Spleen (tissue), 11 donors: ENCODE data around the gene SRCIN1. TPM values are rescaled to one million over a fixed set of nuclear protein-coding genes. Genes with fewer than 3 reads are reported as not detected.
A peak's percentile ranks its signal among the peaks of the same experiment; 100 is the strongest.
"Not testable (repeated sequence)": the region's sequence is repeated elsewhere in the genome, so short reads cannot be mapped to it uniquely, and the experiment has no call there.

ENCODE experiments used
- DNase-seq: peaks from one replicate; pipeline ENCODE4 v3.0.0-alpha.2; 2020
- H3K27ac ChIP-seq, 8 donors: fragments of 200-600 bp; sonication (generic) in 7 of 8; 1 replicate in 4 of 8; 2 replicates in 4 of 8; pipeline versions ENCODE4 v1.5.0 to v1.8.0; 2016 to 2021; ENCODE audit warnings: inconsistent platforms in 4 of 8, mild to moderate bottlenecking in 4 of 8, moderate library complexity in 1 of 8
- H3K27me3 ChIP-seq, 7 donors: fragments of 200-600 bp; sonication (generic) in 6 of 7; replicated peaks in 1 of 7; 1 replicate in 4 of 7; 2 replicates in 3 of 7; pipeline versions ENCODE4 v1.5.0 to v1.8.0; 2016 to 2021; ENCODE audit warnings: inconsistent platforms in 3 of 7, mild to moderate bottlenecking in 1 of 7
- H3K36me3 ChIP-seq, 6 donors: fragments of 200-600 bp; sonication (generic) in 5 of 6; 1 replicate in 4 of 6; 2 replicates in 2 of 6; pipeline versions ENCODE4 v1.5.0 to v1.8.0; 2016 to 2021; ENCODE audit warnings: inconsistent platforms in 2 of 6
- H3K4me1 ChIP-seq, 6 donors: fragments of 200-600 bp; sonication (generic) in 5 of 6; 1 replicate in 3 of 6; 2 replicates in 3 of 6; pipeline versions ENCODE4 v1.5.0 to v1.8.0; 2016 to 2021; ENCODE audit warnings: inconsistent platforms in 3 of 6
- H3K4me3 ChIP-seq, 8 donors: fragments of 200-600 bp; sonication (generic) in 7 of 8; 1 replicate in 4 of 8; 2 replicates in 4 of 8; pipeline versions ENCODE4 v1.5.0 to v1.8.0; 2016 to 2021; ENCODE audit warnings: inconsistent platforms in 4 of 8, mild to moderate bottlenecking in 4 of 8, moderate library complexity in 2 of 8
- H3K9me3 ChIP-seq, 8 donors: fragments of 200-600 bp; sonication (generic) in 7 of 8; 1 replicate in 4 of 8; 2 replicates in 4 of 8; pipeline versions ENCODE4 v1.5.0 to v1.8.0; 2016 to 2021; ENCODE audit warnings: inconsistent platforms in 4 of 8
- CTCF ChIP-seq, 11 experiments: fragments of 200-600 bp in 7 of 11; fragments of 450-650 bp in 4 of 11; sonication (generic) in 4 of 11; IDR thresholded peaks in 8 of 11; conservative IDR thresholded peaks in 3 of 11; 1 replicate in 7 of 11; 2 replicates in 4 of 11; pipeline versions ENCODE4 v1.4.0 to v1.8.0; 2016 to 2021; ENCODE audit warnings: antibody characterized with exemption in 11 of 11, inconsistent platforms in 4 of 11, mild to moderate bottlenecking in 1 of 11
- POLR2A ChIP-seq, 3 donors: fragments of 450-650 bp; IDR thresholded peaks; one replicate each; pipeline ENCODE4 v1.5.1; 2017; ENCODE audit warnings: antibody characterized with exemption in 3 of 3, mild to moderate bottlenecking in 1 of 3
- POLR2AphosphoS5 ChIP-seq, 3 donors: sonication (generic); formaldehyde crosslinking; IDR thresholded peaks; one replicate each; pipeline ENCODE4 v1.5.1; 2017; ENCODE audit warnings: antibody characterized with exemption in 3 of 3
- WGBS, 5 donors: extraction: QIAGEN DNeasy Blood & Tissue Kit in 3 of 5; methylation state at CpG; one replicate each; pipeline versions ENCODE4 v1.1.5 to v1.1.7; 2013 to 2018; 5-methylcytosine and 5-hydroxymethylcytosine counted together
- intact Hi-C: fragments of 100-400 bp; cut with DNase I; formaldehyde crosslinking; loops from one replicate; pipeline ENCODE4 v1.15.0; 2023; ENCODE audit warnings: low total_unique reads
- polyA plus RNA-seq, 3 donors: library from polyadenylated mRNA; stranded (reverse); fragments of 200-250 nt; gene quantifications; one replicate each; pipeline ENCODE4 v1.2.1, GENCODE V29; 2013
- total RNA-seq, 7 donors: library from RNA; depleted of rRNA in 3 of 7; stranded (reverse); fragments of >200 nt in 3 of 7; fragmentation: NEBNext Ultra II Directional in 4 of 7; extraction: Animal tissue kit (Norgen Biotek cat#: 25700) in 4 of 7; gene quantifications; one replicate each; pipeline versions ENCODE4 v1.1.0 to v1.2.1, GENCODE V29; 2016 to 2021
- donor health status: healthy with polysubstance abuse.
- donor health status: DM: no; HTN: no; CAD: no; lungs with moderate emphysema.
- donor health status: DM: no; HTN: no; CAD: no.
- donor health status: Bipolar disorder and iron deficiency.
- donor health status: healthy.
- donor health status: DM: no; HTN: no; CAD: no.
- donor health status: DM: yes; HTN: yes; CAD: no.

SRCIN1 gene
- total and polyA plus RNA-seq, 10 donors: 0.32 to 3.5 (median 1.5) TPM

GRCh38 chr17:38653230-38653629, 47.5 kb upstream of the SRCIN1 start:
- no peak overlapping the region for H3K4me3 ChIP-seq
- no peak overlapping the region for H3K27ac ChIP-seq
- TF ChIP-seq POLR2AphosphoS5 (IDR thresholded peaks at IDR 0.05) (no peak), POLR2A (IDR thresholded peaks at IDR 0.05) (no peak), CTCF (IDR thresholded peaks at IDR 0.05 in 8 of 11, conservative IDR thresholded peaks at IDR 0.05 in 3 of 11) (no peak)
- H3K9me3 ChIP-seq: no peaks in the 10 kb centered on the region
- DNase-seq: peak; percentile 15
- intact Hi-C loops: no loop called here
- peaks cover 0 to 20% (median 0%) of the 10 kb centered on the region in 6 donors for H3K4me1 ChIP-seq
- peaks cover 0 to 51% (median 18%) of the 10 kb centered on the region in 7 donors for H3K27me3 ChIP-seq
- WGBS, 5 donors: 78 to 100% (median 89%) methylated on average over 1 of the region's 1 CpG
- H3K36me3 ChIP-seq: no peaks in the 10 kb centered on the region

GRCh38 chr17:38650653-38651173, 45.0 kb upstream of the SRCIN1 start:
- H3K9me3 ChIP-seq, intact Hi-C loops, H3K36me3 ChIP-seq, H3K27ac ChIP-seq, H3K4me3 ChIP-seq: not testable (repeated sequence)
- 82 to 95% (median 89%) methylated on average over 11 of the region's 11 CpGs for WGBS, 5 donors
- Histone ChIP-seq H3K27me3 (peaks cover 0 to 34% (median 17%) of the 10 kb centered on the region in 7 donors), H3K4me1 (peaks cover 0 to 12% (median 0%) of the 10 kb centered on the region in 6 donors)
- peak; percentile 35 for DNase-seq

GRCh38 chr17:38637951-38638350, 32.2 kb upstream of the SRCIN1 start:
- no peaks in the 10 kb centered on the region for H3K4me1 ChIP-seq
- H3K4me3 ChIP-seq: no peak overlapping the region
- no peak overlapping the region for H3K27ac ChIP-seq
- no peaks in the 10 kb centered on the region for H3K9me3 ChIP-seq
- DNase-seq: peak; percentile 1
- peaks cover 0 to 35% (median 0%) of the 10 kb centered on the region in 7 donors for H3K27me3 ChIP-seq
- no peaks in the 10 kb centered on the region for H3K36me3 ChIP-seq
- intact Hi-C loops: no loop called here
- TF ChIP-seq CTCF (IDR thresholded peaks at IDR 0.05 in 8 of 11, conservative IDR thresholded peaks at IDR 0.05 in 3 of 11): no peak
- no peak for TF ChIP-seq POLR2A (IDR thresholded peaks at IDR 0.05)
- no peak for TF ChIP-seq POLR2AphosphoS5 (IDR thresholded peaks at IDR 0.05)
- 70 to 89% (median 79%) methylated on average over 4 of the region's 4 CpGs for WGBS, 5 donors

GRCh38 chr17:38636054-38636453, 30.3 kb upstream of the SRCIN1 start:
- TF ChIP-seq POLR2AphosphoS5 (IDR thresholded peaks at IDR 0.05): no peak
- TF ChIP-seq POLR2A (IDR thresholded peaks at IDR 0.05): no peak
- TF ChIP-seq CTCF (IDR thresholded peaks at IDR 0.05 in 8 of 11, conservative IDR thresholded peaks at IDR 0.05 in 3 of 11): no peak
- no peaks in the 10 kb centered on the region for H3K4me1 ChIP-seq
- WGBS, 5 donors: 74 to 79% (median 76%) methylated on average over 8 to 9 of the region's 9 CpGs

More at GRCh38 chr17:38636054-38636453, 30.3 kb upstream of the SRCIN1 start:
- Histone ChIP-seq H3K4me3 (no peak overlapping the region), H3K27me3 (peaks cover 0 to 35% (median 0%) of the 10 kb centered on the region in 7 donors), H3K27ac (no peak overlapping the region), H3K9me3 (no peaks in the 10 kb centered on the region), H3K36me3 (no peaks in the 10 kb centered on the region)
- intact Hi-C loops: no loop called here
- peak; percentile 44 for DNase-seq
